ENCODE measurements around the gene CDC42SE2.
"Not testable (repeated sequence)": the region's sequence is repeated elsewhere in the genome, so short reads cannot be mapped to it uniquely, and the experiment has no call there.

Gene CDC42SE2

DNA sequence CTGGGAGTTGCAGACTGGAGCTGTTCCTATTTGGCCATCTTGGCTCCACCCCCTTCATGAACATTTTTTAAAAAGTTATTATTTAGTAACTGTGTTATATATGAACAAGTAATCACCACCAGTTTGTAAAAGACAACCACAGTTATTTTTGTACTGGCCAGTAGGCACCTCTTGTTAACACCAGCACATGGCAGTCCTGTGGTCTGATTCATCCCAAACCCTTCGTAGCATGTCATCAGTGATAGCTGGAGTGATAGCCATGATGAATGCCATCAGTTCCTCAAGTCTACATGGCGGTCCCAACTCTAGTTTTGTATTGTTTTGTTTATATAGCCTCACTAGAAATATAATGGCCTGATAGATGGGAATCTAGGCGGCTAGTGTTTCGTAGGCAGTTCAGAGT, 74.2 kb downstream of the CDC42SE2 start:
- Histone ChIP-seq H3K4me3 (ENCODE audit: low read depth, low read length, poor library complexity, severe bottlenecking) (no peak overlapping the region), H3K9me3 (ENCODE audit: low read length) (0 out of 2 replicates have a peak, but pooled peaks cover 4% of the 10 kb centered on the region), H4K20me1 (ENCODE audit: insufficient read depth, low read length) (no peaks in the 10 kb centered on the region), H3K4me1 (ENCODE audit: insufficient read depth, low read length, severe bottlenecking) (no peaks in the 10 kb centered on the region), H3F3A (ENCODE audit: insufficient read depth, low read length) (no peaks in the 10 kb centered on the region), H2AFZ (ENCODE audit: low read length) (no peak overlapping the region), H3K9ac (ENCODE audit: low read length) (no peak overlapping the region), H3K4me2 (ENCODE audit: low read length) (no peak overlapping the region), H3K9me2 (ENCODE audit: low read depth, low read length) (no peaks in the 10 kb centered on the region), H3K27ac (ENCODE audit: low read depth, low read length, poor library complexity, severe bottlenecking) (no peak overlapping the region), H3K27me3 (ENCODE audit: insufficient read depth, low read length) (no peaks in the 10 kb centered on the region), H3K79me2 (ENCODE audit: insufficient read depth, low read length) (peaks cover 17% of the 10 kb centered on the region; the same call in 1 of the 2 replicates), H3K36me3 (ENCODE audit: insufficient read depth, low read length) (peaks cover 44% of the 10 kb centered on the region)
- TF ChIP-seq, protein P1, sequence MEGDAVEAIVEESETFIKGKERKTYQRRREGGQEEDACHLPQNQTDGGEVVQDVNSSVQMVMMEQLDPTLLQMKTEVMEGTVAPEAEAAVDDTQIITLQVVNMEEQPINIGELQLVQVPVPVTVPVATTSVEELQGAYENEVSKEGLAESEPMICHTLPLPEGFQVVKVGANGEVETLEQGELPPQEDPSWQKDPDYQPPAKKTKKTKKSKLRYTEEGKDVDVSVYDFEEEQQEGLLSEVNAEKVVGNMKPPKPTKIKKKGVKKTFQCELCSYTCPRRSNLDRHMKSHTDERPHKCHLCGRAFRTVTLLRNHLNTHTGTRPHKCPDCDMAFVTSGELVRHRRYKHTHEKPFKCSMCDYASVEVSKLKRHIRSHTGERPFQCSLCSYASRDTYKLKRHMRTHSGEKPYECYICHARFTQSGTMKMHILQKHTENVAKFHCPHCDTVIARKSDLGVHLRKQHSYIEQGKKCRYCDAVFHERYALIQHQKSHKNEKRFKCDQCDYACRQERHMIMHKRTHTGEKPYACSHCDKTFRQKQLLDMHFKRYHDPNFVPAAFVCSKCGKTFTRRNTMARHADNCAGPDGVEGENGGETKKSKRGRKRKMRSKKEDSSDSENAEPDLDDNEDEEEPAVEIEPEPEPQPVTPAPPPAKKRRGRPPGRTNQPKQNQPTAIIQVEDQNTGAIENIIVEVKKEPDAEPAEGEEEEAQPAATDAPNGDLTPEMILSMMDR (IDR thresholded peaks at IDR 0.05; ENCODE audit: low read length): no peak
- no peak for TF ChIP-seq EZH2 (IDR thresholded peaks at IDR 0.05; ENCODE audit: borderline replicate concordance, low read length)

DNA sequence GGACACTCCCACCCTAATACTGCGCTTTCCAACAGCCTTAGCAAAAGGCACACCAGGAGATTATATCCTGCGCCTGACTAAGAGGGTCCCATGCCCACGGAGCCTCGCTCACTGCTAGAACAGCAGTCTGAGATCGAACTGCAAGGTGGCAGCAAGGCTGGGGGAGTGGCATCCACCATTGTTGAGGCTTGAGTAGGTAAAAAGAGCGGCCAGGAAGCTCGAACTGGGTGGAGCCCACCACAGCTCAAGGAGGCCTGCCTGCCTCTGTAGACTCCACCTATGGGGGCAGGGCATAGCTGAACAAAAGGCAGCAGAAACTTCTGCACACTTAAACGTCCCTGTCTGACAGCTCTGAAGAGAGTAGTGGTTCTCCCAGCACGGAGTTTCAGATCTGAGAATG, 80.4 kb downstream of the CDC42SE2 start:
- H3K4me2 ChIP-seq (ENCODE audit: low read length); H3K4me3 ChIP-seq (ENCODE audit: low read depth, low read length, poor library complexity, severe bottlenecking); H4K20me1 ChIP-seq (ENCODE audit: insufficient read depth, low read length); H2AFZ ChIP-seq (ENCODE audit: low read length); H3K4me1 ChIP-seq (ENCODE audit: insufficient read depth, low read length, severe bottlenecking); H3K9ac ChIP-seq (ENCODE audit: low read length); H3F3A ChIP-seq (ENCODE audit: insufficient read depth, low read length); H3K79me2 ChIP-seq (ENCODE audit: insufficient read depth, low read length); H3K9me3 ChIP-seq (ENCODE audit: low read length); H3K9me2 ChIP-seq (ENCODE audit: low read depth, low read length); H3K27me3 ChIP-seq (ENCODE audit: insufficient read depth, low read length); H3K27ac ChIP-seq (ENCODE audit: low read depth, low read length, poor library complexity, severe bottlenecking): not testable (repeated sequence)
- H3K36me3 ChIP-seq (ENCODE audit: insufficient read depth, low read length): peaks cover 42% of the 10 kb centered on the region

DNA sequence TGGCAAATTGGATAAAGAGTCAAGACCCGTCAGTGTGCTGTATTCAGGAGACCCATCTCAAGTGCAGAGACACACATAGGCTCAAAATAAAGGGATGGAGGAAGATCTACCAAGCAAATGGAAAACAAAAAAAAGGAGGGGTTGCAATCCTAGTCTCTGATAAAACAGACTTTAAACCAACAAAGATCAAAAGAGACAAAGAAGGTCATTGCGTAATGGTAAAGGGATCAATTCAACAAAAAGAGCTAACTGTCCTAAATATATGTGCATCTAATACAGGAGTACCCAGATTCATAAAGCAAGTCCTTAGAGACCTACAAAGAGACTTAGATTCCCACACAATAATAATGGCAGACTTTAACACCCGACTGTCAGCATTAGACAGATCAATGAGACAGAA, 82.4 kb downstream of the CDC42SE2 start:
- not testable (repeated sequence) for H4K20me1 ChIP-seq (ENCODE audit: insufficient read depth, low read length); H3F3A ChIP-seq (ENCODE audit: insufficient read depth, low read length); H3K4me1 ChIP-seq (ENCODE audit: insufficient read depth, low read length, severe bottlenecking); H3K9me2 ChIP-seq (ENCODE audit: low read depth, low read length); H2AFZ ChIP-seq (ENCODE audit: low read length); H3K27ac ChIP-seq (ENCODE audit: low read depth, low read length, poor library complexity, severe bottlenecking); H3K4me2 ChIP-seq (ENCODE audit: low read length); H3K9ac ChIP-seq (ENCODE audit: low read length); H3K79me2 ChIP-seq (ENCODE audit: insufficient read depth, low read length); H3K27me3 ChIP-seq (ENCODE audit: insufficient read depth, low read length); H3K4me3 ChIP-seq (ENCODE audit: low read depth, low read length, poor library complexity, severe bottlenecking); H3K9me3 ChIP-seq (ENCODE audit: low read length)
- peaks cover 31% of the 10 kb centered on the region for H3K36me3 ChIP-seq (ENCODE audit: insufficient read depth, low read length)

DNA sequence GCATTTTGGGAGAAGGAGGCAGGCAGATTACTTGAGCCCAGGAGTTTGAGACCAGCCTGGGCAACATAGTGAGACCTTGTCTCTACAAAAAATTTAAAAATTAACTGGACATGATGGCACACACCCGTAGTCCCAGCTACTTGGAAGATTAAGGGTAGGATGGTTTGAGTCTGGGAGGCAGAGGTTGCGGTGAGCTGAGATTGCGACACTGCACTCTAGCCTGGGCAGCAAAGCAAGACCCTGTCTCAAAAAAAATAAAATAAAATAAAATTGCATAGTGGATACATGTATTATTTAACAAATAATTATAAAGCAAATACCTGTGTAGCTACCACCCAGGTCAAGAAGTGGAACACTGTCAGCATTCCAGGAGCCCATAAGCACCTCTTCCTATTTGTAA, 90.1 kb downstream of the CDC42SE2 start:
- TF ChIP-seq, protein P1 (IDR thresholded peaks at IDR 0.05; ENCODE audit: low read length): no peak
- TF ChIP-seq EZH2 (IDR thresholded peaks at IDR 0.05; ENCODE audit: borderline replicate concordance, low read length): no peak
- Histone ChIP-seq H3K9me3 (ENCODE audit: low read length) (no peaks in the 10 kb centered on the region), H3K4me2 (ENCODE audit: low read length) (no peak overlapping the region), H2AFZ (ENCODE audit: low read length) (no peak overlapping the region), H3K4me3 (ENCODE audit: low read depth, low read length, poor library complexity, severe bottlenecking) (no peak overlapping the region), H3K4me1 (ENCODE audit: insufficient read depth, low read length, severe bottlenecking) (peaks cover 24% of the 10 kb centered on the region), H3K27ac (ENCODE audit: low read depth, low read length, poor library complexity, severe bottlenecking) (no peak overlapping the region), H3K27me3 (ENCODE audit: insufficient read depth, low read length) (no peaks in the 10 kb centered on the region), H3K9ac (ENCODE audit: low read length) (no peak overlapping the region), H4K20me1 (ENCODE audit: insufficient read depth, low read length) (no peaks in the 10 kb centered on the region), H3K36me3 (ENCODE audit: insufficient read depth, low read length) (peaks cover 11% of the 10 kb centered on the region; the same call in 1 of the 2 replicates), H3K79me2 (ENCODE audit: insufficient read depth, low read length) (peaks cover 31% of the 10 kb centered on the region), H3K9me2 (ENCODE audit: low read depth, low read length) (no peaks in the 10 kb centered on the region), H3F3A (ENCODE audit: insufficient read depth, low read length) (no peaks in the 10 kb centered on the region)

Measured in OCI-LY1 (cell line).